H7 (cell line): ENCODE data around the gene MYORG. TPM values are rescaled to one million over a fixed set of nuclear protein-coding genes. Genes with fewer than 3 reads are reported as not detected.
A peak's percentile ranks its signal among the peaks of the same experiment; 100 is the strongest.

Experiments used
- DNase-seq: peaks from one replicate; pipeline ENCODE4 v3.0.0; 2012
- H3K27me3 ChIP-seq: 2 replicates; pipeline ENCODE4 v1.6.0; 2011; ENCODE audit warnings: mild to moderate bottlenecking, low read length; ENCODE audit not compliant: control insufficient read depth, insufficient read depth
- H3K36me3 ChIP-seq: replicated peaks from 2 replicates; pipeline ENCODE4 v1.5.1; 2011; ENCODE audit warnings: low read length; ENCODE audit not compliant: control insufficient read depth, insufficient read depth
- H3K4me3 ChIP-seq: 2 replicates; pipeline ENCODE4 v1.5.1; 2011; ENCODE audit warnings: low read depth, mild to moderate bottlenecking, control low read depth, low read length, moderate library complexity; ENCODE audit not compliant: insufficient read depth
- total RNA-seq: library from RNA; depleted of rRNA; stranded (reverse); fragments of >200 nt; shearing (Covaris generic); gene quantifications from 2 replicates; pipeline ENCODE4 v1.2.3, GENCODE V29; 2014; rRNA removed

MYORG gene
- total RNA-seq, 1 experiment from 2014 or later, result 19.8 TPM

- DNase-seq, result no peak
- Histone ChIP-seq H3K4me3 (no peak overlapping the region), H3K36me3 (no peaks in the 10 kb centered on the region), H3K27me3 (no peaks in the 10 kb centered on the region)
Observed at GRCh38 chr9:34321451-34321850, 55.2 kb downstream of the MYORG start.

- peak; percentile 35 for DNase-seq
- no peaks in the 10 kb centered on the region for H3K27me3 ChIP-seq
- H3K36me3 ChIP-seq, result no peaks in the 10 kb centered on the region
- H3K4me3 ChIP-seq, result no peak overlapping the region
Observed at GRCh38 chr9:34318163-34318790, 58.4 kb downstream of the MYORG start.

GRCh38 chr9:34317436-34317835 lies 59.3 kb downstream of the MYORG start:
- no peak for DNase-seq
- H3K4me3 ChIP-seq, result no peak overlapping the region
- no peaks in the 10 kb centered on the region for H3K27me3 ChIP-seq
- H3K36me3 ChIP-seq, result no peaks in the 10 kb centered on the region

Other genes starting within 250 kb of the MYORG start
- gene UBAP1, start 197.9 kb downstream of the MYORG start, total RNA-seq, result 28.3 and 29.0 TPM in 2 replicates
- 4.5 and 4.7 TPM in 2 replicates for gene KIF24, start 47.6 kb downstream of the MYORG start, total RNA-seq
- 28.6 and 32.4 TPM in 2 replicates for gene NUDT2, start 47.3 kb downstream of the MYORG start, total RNA-seq
- 20.3 and 22.7 TPM in 2 replicates for gene FAM219A, start 81.7 kb upstream of the MYORG start, total RNA-seq
- gene DNAI1, start 81.9 kb upstream of the MYORG start, total RNA-seq, result 0.35 and 0.96 TPM in 2 replicates
- 33.3 and 35.1 TPM in 2 replicates for gene ENHO, start 146.1 kb upstream of the MYORG start, total RNA-seq
- 26.6 and 43.2 TPM in 2 replicates for gene CNTFR, start 212.8 kb upstream of the MYORG start, total RNA-seq
- gene RPP25L, start 235.2 kb upstream of the MYORG start, total RNA-seq, result 41.5 and 46.0 TPM in 2 replicates
- gene DCTN3, start 243.6 kb upstream of the MYORG start, total RNA-seq, result 19.4 and 23.6 TPM in 2 replicates